Measurements from ENCODE around the gene SLC35D2. TPM values are rescaled to one million over a fixed set of nuclear protein-coding genes. Genes with fewer than 3 reads are reported as not detected.

SLC35D2 gene
- total RNA-seq, 6 donors from 2014 or later, result 24.5 to 36.7 (median 29.0) TPM

GRCh38 chr9:96418920-96419690, 35.6 kb upstream of the SLC35D2 start:
- DNase-seq, result peak; percentile 81 to 95

GRCh38 chr9:96418083-96418919, 34.8 kb upstream of the SLC35D2 start, which contains the start of gene ZNF367:
Gene ZNF367, minus strand, starts transcription at chr9:96418370. Its CDS starts 338 bp downstream, at chr9:96418032.
- TF ChIP-seq POLR2A (IDR thresholded peaks at IDR 0.05), result peak in 2 of 4 donors; percentile 29 to 54
- TF ChIP-seq POLR2AphosphoS5 (IDR thresholded peaks at IDR 0.05), result peak in 1 of 2 donors; percentile 60
- TF ChIP-seq CTCF (IDR thresholded peaks at IDR 0.05), result no peak
- no peak for TF ChIP-seq EP300 (IDR thresholded peaks at IDR 0.05)
- peak; percentile 95 to 97 for ATAC-seq (ENCODE audit: low FRiP score in 2 of 2)

More at GRCh38 chr9:96418920-96419690, 35.6 kb upstream of the SLC35D2 start:
- Histone ChIP-seq H3K27me3 (no peaks in the 10 kb centered on the region), H3K27ac (peak overlapping the region; percentile 92 to 100 (median 98)), H3K36me3 (no peaks in the 10 kb centered on the region), H3K9me3 (no peaks in the 10 kb centered on the region), H3K4me3 (peak overlapping the region; percentile 51 to 88 (median 85)), H3K4me1 (peaks cover 23 to 39% (median 26%) of the 10 kb centered on the region in 4 donors)
- WGBS, 2 donors, result 0% methylated on average over 6 to 26 of the region's 58 CpGs
- TF ChIP-seq POLR2AphosphoS5 (IDR thresholded peaks at IDR 0.05) (peak; percentile 60 to 72), EP300 (IDR thresholded peaks at IDR 0.05) (no peak), POLR2A (IDR thresholded peaks at IDR 0.05) (peak in 3 of 4 donors; percentile 57 to 90 (median 88)), CTCF (IDR thresholded peaks at IDR 0.05) (no peak)
- peak; percentile 79 to 80 for ATAC-seq (ENCODE audit: low FRiP score in 2 of 2)

DNA sequence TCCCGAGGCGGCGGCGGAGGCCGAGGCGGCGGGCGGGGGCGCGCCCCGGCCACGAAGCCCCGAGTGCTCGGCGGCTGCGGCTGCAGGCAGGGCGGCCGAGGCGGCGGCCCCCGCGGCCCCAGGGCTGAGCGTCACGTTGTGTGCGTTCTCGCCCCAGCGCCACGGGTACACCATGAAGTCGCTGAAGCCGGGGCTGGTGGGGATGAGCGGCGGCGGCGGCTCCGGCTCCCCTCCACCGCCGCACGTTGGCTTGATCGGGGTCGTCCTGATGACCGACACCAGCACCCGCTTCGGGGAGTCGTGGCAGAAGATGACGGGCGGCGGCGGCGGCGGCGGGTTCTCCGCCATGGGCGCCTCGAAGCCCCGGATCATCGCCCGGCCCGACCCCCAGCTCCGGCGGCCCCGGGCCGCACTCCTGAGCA, 34.2 kb upstream of the SLC35D2 start:
- H3K9me3 ChIP-seq, result no peaks in the 10 kb centered on the region
- WGBS, 2 donors, result no CpG with 5 or more reads among the region's 62 CpGs
- peaks cover 23 to 39% (median 26%) of the 10 kb centered on the region in 4 donors for H3K4me1 ChIP-seq
- peak overlapping the region; percentile 92 to 100 (median 98) for H3K27ac ChIP-seq
- TF ChIP-seq POLR2AphosphoS5 (IDR thresholded peaks at IDR 0.05) (no peak), POLR2A (IDR thresholded peaks at IDR 0.05) (no peak), CTCF (IDR thresholded peaks at IDR 0.05) (peak in 1 of 6 experiments; percentile 4), EP300 (IDR thresholded peaks at IDR 0.05) (no peak)
- peak overlapping the region; percentile 82 to 88 (median 85) for H3K4me3 ChIP-seq
- peak in 1 of 2 donors; percentile 0 for ATAC-seq (ENCODE audit: low FRiP score in 2 of 2)
- H3K27me3 ChIP-seq, result no peaks in the 10 kb centered on the region
- no peaks in the 10 kb centered on the region for H3K36me3 ChIP-seq
- peak; percentile 26 to 91 for DNase-seq

More at GRCh38 chr9:96418083-96418919, 34.8 kb upstream of the SLC35D2 start, which contains the start of gene ZNF367:
- Histone ChIP-seq H3K27me3 (no peaks in the 10 kb centered on the region), H3K4me3 (peak within 1 kb of the TSS; percentile 82 to 88 (median 85)), H3K27ac (peak within 1 kb of the TSS; percentile 92 to 100 (median 98)), H3K9me3 (no peaks in the 10 kb centered on the region), H3K36me3 (no peaks in the 10 kb centered on the region), H3K4me1 (peaks cover 23 to 39% (median 26%) of the 10 kb centered on the region in 4 donors)
- DNase-seq, result peak; percentile 97 to 99
- 0% methylated on average over 27 to 49 of the region's 100 CpGs for WGBS, 2 donors

- peaks cover 23 to 39% (median 26%) of the 10 kb centered on the region in 4 donors for H3K4me1 ChIP-seq
- peak; percentile 86 to 97 for DNase-seq
- ATAC-seq (ENCODE audit: low FRiP score in 2 of 2), result peak; percentile 16 to 53
- H3K9me3 ChIP-seq, result no peaks in the 10 kb centered on the region
- 0% methylated on average over 2 to 18 of the region's 50 CpGs for WGBS, 2 donors
- peak overlapping the region; percentile 82 to 88 (median 85) for H3K4me3 ChIP-seq
- peak overlapping the region; percentile 92 to 100 (median 98) for H3K27ac ChIP-seq
- TF ChIP-seq POLR2AphosphoS5 (IDR thresholded peaks at IDR 0.05) (peak; percentile 87 to 88), POLR2A (IDR thresholded peaks at IDR 0.05) (peak in 3 of 4 donors; percentile 32 to 82 (median 56)), EP300 (IDR thresholded peaks at IDR 0.05) (peak in 2 of 4 donors; percentile 11 to 55), CTCF (IDR thresholded peaks at IDR 0.05) (peak in 3 of 6 experiments; percentile 12 to 29 (median 28))
- H3K36me3 ChIP-seq, result no peaks in the 10 kb centered on the region
- no peaks in the 10 kb centered on the region for H3K27me3 ChIP-seq
Observed at GRCh38 chr9:96417051-96417586, 33.6 kb upstream of the SLC35D2 start.
